K562 (cell line): ENCODE measurements around the gene TIMM44. TPM values are rescaled to one million over a fixed set of nuclear protein-coding genes. Genes with fewer than 3 reads are reported as not detected.

Source experiments
- BRD9 ChIP-seq: fragments of 450-650 bp; IDR thresholded peaks from 2 replicates; pipeline ENCODE4 v1.6.1; 2018; ENCODE audit warnings: low read depth; ENCODE audit not compliant: partially characterized antibody
- E2F3 ChIP-seq: fragments of 250-450 bp; sonication (Bioruptor Pico); IDR thresholded peaks from 2 replicates; pipeline ENCODE4 v1.4.0; 2020; ENCODE audit warnings: mild to moderate bottlenecking
- HNRNPK ChIP-seq: fragments of 200-400 bp; formaldehyde crosslinking; IDR thresholded peaks from one replicate; pipeline ENCODE4 v1.6.1; 2018; ENCODE audit warnings: mild to moderate bottlenecking, low read depth, low read length; ENCODE audit not compliant: poor library complexity, severe bottlenecking
- HOXB6 ChIP-seq: fragments of 250-450 bp; sonication (Bioruptor Pico); IDR thresholded peaks from 2 replicates; pipeline ENCODE4 v1.5.1; 2022; ENCODE audit warnings: mild to moderate bottlenecking, borderline replicate concordance
- MNT ChIP-seq, 2 experiments: fragments of 450-650 bp; conservative IDR thresholded peaks; 2 replicates each; pipeline ENCODE4 v1.6.1; 2017; ENCODE audit warnings: mild to moderate bottlenecking in 2 of 2, moderate library complexity in 2 of 2
- RB1 ChIP-seq: fragments of 450-650 bp; IDR thresholded peaks from 2 replicates; pipeline ENCODE4 v1.6.1; 2017; ENCODE audit warnings: low read depth, mild to moderate bottlenecking
- SIN3B ChIP-seq: fragments of 450-650 bp; IDR thresholded peaks from 2 replicates; pipeline ENCODE4 v1.6.1; 2017; ENCODE audit warnings: low read depth, mild to moderate bottlenecking, moderate library complexity
- SRSF1 ChIP-seq: fragments of 200-400 bp; formaldehyde crosslinking; IDR thresholded peaks from 2 replicates; pipeline ENCODE4 v1.6.1; 2017; ENCODE audit warnings: mild to moderate bottlenecking, low read depth, low read length, moderate library complexity
- SUPT5H ChIP-seq: fragments of 450-650 bp; IDR thresholded peaks from 2 replicates; pipeline ENCODE4 v1.6.1; 2016
- TAF7 ChIP-seq: fragments of 450-650 bp; IDR thresholded peaks from 2 replicates; pipeline ENCODE4 v1.6.1; 2016; ENCODE audit warnings: missing genetic modification characterization, missing compliant biosample characterization
- U2AF2 ChIP-seq: fragments of 200-400 bp; formaldehyde crosslinking; optimal IDR thresholded peaks from 2 replicates; pipeline ENCODE3; 2017; ENCODE audit warnings: low read depth, mild to moderate bottlenecking, low read length
- ZFP36 ChIP-seq: fragments of 150-350 bp; IDR thresholded peaks from 2 replicates; pipeline ENCODE4 v1.6.1; 2018; ENCODE audit warnings: low read length, low read depth; ENCODE audit not compliant: partially characterized antibody
- ZNF184 ChIP-seq: sonication (generic); formaldehyde crosslinking; IDR thresholded peaks from 2 replicates; pipeline ENCODE4 v1.5.0; 2020; ENCODE audit warnings: missing genetic modification reagents
- ZNF224 ChIP-seq: sonication (generic); formaldehyde crosslinking; IDR thresholded peaks from 2 replicates; pipeline ENCODE4 v1.8.0; 2022; ENCODE audit warnings: mild to moderate bottlenecking, missing genetic modification reagents
- polyA plus RNA-seq, 8 experiments: library from polyadenylated mRNA; depleted of rRNA in 4 of 8; stranded (reverse) in 5 of 8; unstranded in 3 of 8; fragments of >200 nt; fragmentation: Nextera tagmentation in 2 of 8; fragmentation: Illumina TruSeq in 1 of 8; extraction: Ambion mirVana in 2 of 8; extraction: Trizol in 1 of 8; gene quantifications; 2 replicates each; pipeline versions ENCODE4 v1.2.1 to v1.2.3, GENCODE V29; 2011 to 2014; ENCODE audit warnings: inconsistent platforms in 1 of 8, missing spikeins in 1 of 8
- total RNA-seq, 7 experiments: library from RNA; depleted of rRNA in 6 of 7; stranded (reverse); fragments of >200 nt in 6 of 7; fragmentation: Illumina TruSeq in 2 of 7; extraction: Trizol in 2 of 7; gene quantifications; 2 replicates each; pipeline versions ENCODE4 v1.2.1 to v1.2.3, GENCODE V29; 2011 to 2021; ENCODE audit warnings: low replicate concordance in 1 of 7
- TF ChIP-seq, protein P1 (sequence below): IDR thresholded peaks from 3 replicates; pipeline ENCODE4 v1.6.1; 2011; ENCODE audit warnings: borderline replicate concordance, mild to moderate bottlenecking, moderate library complexity; ENCODE audit not compliant: insufficient read length; ENCODE audit errors: extremely low read depth
- TF ChIP-seq, protein P2 (sequence below): fragments of 450-650 bp; IDR thresholded peaks from one replicate; pipeline ENCODE4 v1.6.1; 2018; ENCODE audit warnings: mild to moderate bottlenecking, moderate library complexity; ENCODE audit not compliant: partially characterized antibody
- TF ChIP-seq, protein P3 (sequence below), 2 experiments: fragments of 150-350 bp in 1 of 2; IDR thresholded peaks; 2 replicates each; pipeline ENCODE4 v1.6.1; 2012 to 2016; ENCODE audit warnings: low read depth in 2 of 2, low read length in 2 of 2, mild to moderate bottlenecking in 1 of 2, moderate library complexity in 1 of 2

Gene TIMM44
- total and polyA plus RNA-seq, 9 of the 15 experiments (the other 6 are each of a cell fraction or from before 2014, with no cell fraction given), result 10.3 to 231 (median 89.3) TPM

GRCh38 chr19:7919610-7920518, 23.6 kb downstream of the TIMM44 start, which contains the start of gene SNAPC2 (continued):
- TF ChIP-seq BRD9 (no peak), ZNF224 (no peak), U2AF2 (no peak), HOXB6 (CRISPR knock-in tag) (no peak), TAF7 (tag) (no peak), E2F3 (CRISPR knock-in tag) (no peak), SRSF1 (no peak), ZFP36 (no peak), MNT (conservative IDR thresholded peaks at IDR 0.05) (peak; percentile 60 to 81; a peak in 3 of 4 replicates), HNRNPK (no peak), SUPT5H (peak; percentile 63), ZNF184 (CRISPR knock-in tag) (no peak), SIN3B (peak; percentile 85; the same call in 1 of the 2 replicates), RB1 (peak; percentile 72)
- TF ChIP-seq, protein P1, sequence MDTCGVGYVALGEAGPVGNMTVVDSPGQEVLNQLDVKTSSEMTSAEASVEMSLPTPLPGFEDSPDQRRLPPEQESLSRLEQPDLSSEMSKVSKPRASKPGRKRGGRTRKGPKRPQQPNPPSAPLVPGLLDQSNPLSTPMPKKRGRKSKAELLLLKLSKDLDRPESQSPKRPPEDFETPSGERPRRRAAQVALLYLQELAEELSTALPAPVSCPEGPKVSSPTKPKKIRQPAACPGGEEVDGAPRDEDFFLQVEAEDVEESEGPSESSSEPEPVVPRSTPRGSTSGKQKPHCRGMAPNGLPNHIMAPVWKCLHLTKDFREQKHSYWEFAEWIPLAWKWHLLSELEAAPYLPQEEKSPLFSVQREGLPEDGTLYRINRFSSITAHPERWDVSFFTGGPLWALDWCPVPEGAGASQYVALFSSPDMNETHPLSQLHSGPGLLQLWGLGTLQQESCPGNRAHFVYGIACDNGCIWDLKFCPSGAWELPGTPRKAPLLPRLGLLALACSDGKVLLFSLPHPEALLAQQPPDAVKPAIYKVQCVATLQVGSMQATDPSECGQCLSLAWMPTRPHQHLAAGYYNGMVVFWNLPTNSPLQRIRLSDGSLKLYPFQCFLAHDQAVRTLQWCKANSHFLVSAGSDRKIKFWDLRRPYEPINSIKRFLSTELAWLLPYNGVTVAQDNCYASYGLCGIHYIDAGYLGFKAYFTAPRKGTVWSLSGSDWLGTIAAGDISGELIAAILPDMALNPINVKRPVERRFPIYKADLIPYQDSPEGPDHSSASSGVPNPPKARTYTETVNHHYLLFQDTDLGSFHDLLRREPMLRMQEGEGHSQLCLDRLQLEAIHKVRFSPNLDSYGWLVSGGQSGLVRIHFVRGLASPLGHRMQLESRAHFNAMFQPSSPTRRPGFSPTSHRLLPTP, result no peak
- TF ChIP-seq, protein P2, sequence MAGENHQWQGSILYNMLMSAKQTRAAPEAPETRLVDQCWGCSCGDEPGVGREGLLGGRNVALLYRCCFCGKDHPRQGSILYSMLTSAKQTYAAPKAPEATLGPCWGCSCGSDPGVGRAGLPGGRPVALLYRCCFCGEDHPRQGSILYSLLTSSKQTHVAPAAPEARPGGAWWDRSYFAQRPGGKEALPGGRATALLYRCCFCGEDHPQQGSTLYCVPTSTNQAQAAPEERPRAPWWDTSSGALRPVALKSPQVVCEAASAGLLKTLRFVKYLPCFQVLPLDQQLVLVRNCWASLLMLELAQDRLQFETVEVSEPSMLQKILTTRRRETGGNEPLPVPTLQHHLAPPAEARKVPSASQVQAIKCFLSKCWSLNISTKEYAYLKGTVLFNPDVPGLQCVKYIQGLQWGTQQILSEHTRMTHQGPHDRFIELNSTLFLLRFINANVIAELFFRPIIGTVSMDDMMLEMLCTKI, result no peak
- TF ChIP-seq, protein P3, sequence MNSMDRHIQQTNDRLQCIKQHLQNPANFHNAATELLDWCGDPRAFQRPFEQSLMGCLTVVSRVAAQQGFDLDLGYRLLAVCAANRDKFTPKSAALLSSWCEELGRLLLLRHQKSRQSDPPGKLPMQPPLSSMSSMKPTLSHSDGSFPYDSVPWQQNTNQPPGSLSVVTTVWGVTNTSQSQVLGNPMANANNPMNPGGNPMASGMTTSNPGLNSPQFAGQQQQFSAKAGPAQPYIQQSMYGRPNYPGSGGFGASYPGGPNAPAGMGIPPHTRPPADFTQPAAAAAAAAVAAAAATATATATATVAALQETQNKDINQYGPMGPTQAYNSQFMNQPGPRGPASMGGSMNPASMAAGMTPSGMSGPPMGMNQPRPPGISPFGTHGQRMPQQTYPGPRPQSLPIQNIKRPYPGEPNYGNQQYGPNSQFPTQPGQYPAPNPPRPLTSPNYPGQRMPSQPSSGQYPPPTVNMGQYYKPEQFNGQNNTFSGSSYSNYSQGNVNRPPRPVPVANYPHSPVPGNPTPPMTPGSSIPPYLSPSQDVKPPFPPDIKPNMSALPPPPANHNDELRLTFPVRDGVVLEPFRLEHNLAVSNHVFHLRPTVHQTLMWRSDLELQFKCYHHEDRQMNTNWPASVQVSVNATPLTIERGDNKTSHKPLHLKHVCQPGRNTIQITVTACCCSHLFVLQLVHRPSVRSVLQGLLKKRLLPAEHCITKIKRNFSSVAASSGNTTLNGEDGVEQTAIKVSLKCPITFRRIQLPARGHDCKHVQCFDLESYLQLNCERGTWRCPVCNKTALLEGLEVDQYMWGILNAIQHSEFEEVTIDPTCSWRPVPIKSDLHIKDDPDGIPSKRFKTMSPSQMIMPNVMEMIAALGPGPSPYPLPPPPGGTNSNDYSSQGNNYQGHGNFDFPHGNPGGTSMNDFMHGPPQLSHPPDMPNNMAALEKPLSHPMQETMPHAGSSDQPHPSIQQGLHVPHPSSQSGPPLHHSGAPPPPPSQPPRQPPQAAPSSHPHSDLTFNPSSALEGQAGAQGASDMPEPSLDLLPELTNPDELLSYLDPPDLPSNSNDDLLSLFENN (IDR thresholded peaks at IDR 0.05; ENCODE audit: low read depth in 2 of 2, low read length in 2 of 2), result no peak
